NOMO-1 treated with DMSO at 0.1 percent for 48 hours (cell line): ENCODE results near the gene RARRES2.

Experiments used
- DNase-seq: peaks from one replicate; lab custom pipeline; 2025; ENCODE audit not compliant: unreplicated experiment; lab: John Stamatoyannopoulos, UW

Gene RARRES2

GRCh38 chr7:150363370-150363769 is 21.9 kb upstream of the RARRES2 start:
- DNase-seq, result no peak

GRCh38 chr7:150361807-150362621 is 20.6 kb upstream of the RARRES2 start:
- no peak for DNase-seq

- no peak for DNase-seq
These were observed 20.0 kb upstream of the RARRES2 start for GRCh38 chr7:150361402-150361801.

- no peak for DNase-seq
These were observed 19.1 kb upstream of the RARRES2 start for GRCh38 chr7:150360363-150361058.

- DNase-seq, result no peak
These were observed 18.4 kb upstream of the RARRES2 start for GRCh38 chr7:150359622-150360362.

GRCh38 chr7:150358988-150359621 is 17.7 kb upstream of the RARRES2 start:
- DNase-seq, result no peak

GRCh38 chr7:150358433-150358832 is 17.0 kb upstream of the RARRES2 start:
- DNase-seq, result no peak

GRCh38 chr7:150357771-150358427 is 16.5 kb upstream of the RARRES2 start:
- no peak for DNase-seq

- DNase-seq, result no peak
These were observed 15.8 kb upstream of the RARRES2 start for GRCh38 chr7:150357270-150357669.

GRCh38 chr7:150356265-150356897 is 15.0 kb upstream of the RARRES2 start:
- no peak for DNase-seq

GRCh38 chr7:150355666-150356059 is 14.2 kb upstream of the RARRES2 start:
- DNase-seq, result no peak

GRCh38 chr7:150351587-150352194 is 10.3 kb upstream of the RARRES2 start:
- DNase-seq, result no peak

- no peak for DNase-seq
These were observed 5.5 kb upstream of the RARRES2 start for GRCh38 chr7:150346922-150347321.

- no peak for DNase-seq
These were observed 3.6 kb upstream of the RARRES2 start for GRCh38 chr7:150345012-150345411.

- no peak for DNase-seq
These were observed 2.9 kb upstream of the RARRES2 start for GRCh38 chr7:150344299-150344698.

GRCh38 chr7:150343225-150343624 is 1.8 kb upstream of the RARRES2 start:
- no peak for DNase-seq

- DNase-seq, result no peak
These were observed 636 bp upstream of the RARRES2 start for GRCh38 chr7:150342121-150342408.

GRCh38 chr7:150340875-150341262 is 560 bp downstream of the RARRES2 start:
- DNase-seq, result no peak

GRCh38 chr7:150340024-150340749 is 1.2 kb downstream of the RARRES2 start:
- no peak for DNase-seq
